GM21390 (cell line): ENCODE results near the gene TRPC3.
"Not testable (repeated sequence)": the region's sequence is repeated elsewhere in the genome, so short reads cannot be mapped to it uniquely, and the experiment has no call there.

Experiments used
- ATAC-seq: cut with Tn5 transposase; IDR thresholded peaks from one replicate; pipeline ENCODE4 v1.9.1; 2021; ENCODE audit not compliant: unreplicated experiment

Gene TRPC3

DNA sequence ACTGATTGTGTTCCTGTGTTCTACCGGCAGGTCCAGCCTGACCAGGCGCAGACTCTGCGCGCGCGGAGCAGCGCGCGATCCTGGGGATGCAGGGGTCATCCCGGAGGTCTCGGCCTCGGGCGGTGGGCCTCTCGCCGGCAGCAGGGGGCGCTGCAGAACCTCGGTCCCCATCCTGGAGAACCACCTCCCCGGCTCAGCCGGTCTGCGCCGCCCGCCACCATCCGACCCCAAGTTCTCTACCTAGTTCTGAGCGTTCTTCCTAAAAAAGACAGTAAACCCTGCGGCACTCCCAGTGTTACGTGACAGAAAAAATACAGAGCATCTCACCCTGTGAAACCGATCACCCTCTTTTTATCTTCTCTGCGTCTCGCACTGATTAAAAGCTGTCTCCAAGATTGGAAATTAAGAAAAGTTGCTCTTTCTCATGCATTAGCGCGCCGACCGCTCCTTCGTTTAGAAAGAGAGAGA lies 1.6 kb downstream of the TRPC3 start:
- ATAC-seq, result peak; percentile 82

DNA sequence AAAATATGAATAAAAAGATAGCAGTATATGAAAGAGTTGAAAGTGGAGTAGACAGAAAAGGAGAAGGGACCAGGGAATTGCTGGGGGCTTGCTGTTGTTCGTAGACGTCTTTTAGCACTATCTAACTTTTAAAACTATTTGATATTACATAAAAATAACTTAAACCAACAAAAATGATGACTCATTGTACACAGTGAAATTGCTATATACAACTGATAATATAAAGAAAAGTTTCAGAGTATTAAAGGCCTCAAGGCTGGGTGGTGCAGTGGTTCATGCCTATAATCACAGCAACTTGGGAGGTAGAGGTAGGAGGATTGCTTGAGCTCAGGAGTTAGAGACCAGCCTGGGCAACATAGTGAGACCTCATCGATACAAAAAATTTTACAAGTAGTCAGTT lies 5.2 kb downstream of the TRPC3 start:
- ATAC-seq, result no peak

DNA sequence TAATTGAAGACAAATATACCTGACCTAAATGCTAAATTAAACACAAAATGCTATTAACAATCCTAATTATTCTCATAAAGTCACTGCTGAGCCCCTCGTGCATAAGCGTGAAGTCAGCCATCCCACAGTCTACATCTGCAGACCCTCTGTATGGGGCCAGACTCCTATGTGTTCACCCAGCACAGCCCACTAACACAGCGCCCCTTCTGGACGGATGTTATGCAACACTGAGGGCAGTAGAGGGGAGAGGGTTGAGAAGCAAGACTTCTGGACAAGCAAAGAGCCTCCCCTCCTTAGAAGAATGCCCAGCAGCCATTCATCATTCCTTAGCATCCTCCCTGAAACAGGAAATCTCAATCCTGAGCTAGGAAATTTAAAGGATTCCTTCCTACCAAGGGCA lies 7.9 kb downstream of the TRPC3 start:
- peak; percentile 54 for ATAC-seq

DNA sequence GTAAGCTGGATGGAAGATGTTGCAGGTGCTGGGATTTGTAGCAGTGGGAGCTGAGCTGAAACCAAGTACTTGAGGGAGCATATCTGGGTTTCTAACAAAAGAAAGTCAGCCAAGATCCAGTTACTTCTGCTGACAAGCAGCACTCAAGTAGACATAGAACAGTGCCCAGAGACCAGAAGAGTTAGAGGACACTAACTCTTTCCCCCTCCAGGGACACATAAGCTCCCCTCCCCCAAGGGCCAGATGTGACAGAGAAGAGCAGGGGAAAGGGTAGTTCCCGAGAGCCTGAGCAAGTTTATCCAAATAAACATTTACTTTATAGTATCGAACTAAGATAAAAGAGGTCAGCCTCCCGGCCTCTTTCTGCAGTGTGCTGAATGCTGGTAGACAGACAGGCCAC lies 12.2 kb downstream of the TRPC3 start:
- ATAC-seq, result no peak

DNA sequence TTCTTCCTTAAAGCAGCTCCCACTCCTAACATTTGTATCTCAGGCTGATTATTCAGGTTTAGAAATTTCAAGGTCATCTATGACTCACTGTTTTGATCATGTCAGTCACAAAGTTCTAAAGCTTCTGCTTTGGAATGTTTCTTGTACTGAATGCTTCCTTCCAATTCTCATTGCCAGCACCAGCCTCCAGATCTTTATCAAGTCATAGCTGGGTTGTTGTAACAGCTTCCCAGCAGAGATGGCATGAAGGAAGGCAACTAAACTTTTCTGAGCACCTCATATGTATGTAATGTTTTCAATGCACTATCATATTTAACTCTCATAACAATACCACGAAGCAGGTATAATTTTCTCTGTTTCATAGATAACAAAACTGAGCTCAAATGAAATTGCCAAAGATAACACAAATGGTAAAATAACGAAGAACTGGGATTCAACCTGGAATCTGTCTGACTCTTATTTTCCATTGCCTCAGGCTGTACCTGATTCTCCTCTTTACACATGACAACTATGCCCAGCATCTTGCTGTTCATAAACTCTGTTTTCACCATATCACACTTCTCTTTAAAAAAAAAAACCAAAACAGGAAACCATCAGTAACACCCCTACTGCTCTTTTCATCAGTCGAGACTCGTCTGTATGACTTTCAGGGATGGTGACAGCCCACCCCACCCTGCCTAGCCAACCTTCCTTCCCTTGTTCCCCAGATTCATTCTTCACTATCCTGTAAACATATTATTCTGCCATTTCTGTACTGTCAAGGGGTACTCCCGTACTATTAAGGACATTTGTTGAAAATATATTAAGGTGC lies 13.4 kb downstream of the TRPC3 start:
- no peak for ATAC-seq

DNA sequence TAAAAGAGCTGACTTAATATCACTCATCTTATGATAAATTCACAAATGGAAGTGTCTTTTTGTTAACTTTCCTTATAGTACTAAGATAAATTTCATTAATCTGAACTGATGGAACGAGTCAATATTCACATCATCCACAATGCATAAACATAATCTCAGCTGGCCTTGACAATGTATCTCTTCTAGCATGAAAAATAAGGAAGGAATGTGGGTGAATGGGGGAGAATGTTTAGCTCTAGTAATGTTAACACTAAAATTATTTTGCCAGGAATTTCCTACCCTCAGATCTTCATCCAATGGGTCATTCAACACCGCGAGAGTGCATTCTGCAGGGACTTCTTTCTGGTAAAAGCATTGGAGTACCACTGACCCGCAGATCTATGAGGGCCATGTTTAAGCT lies 15.8 kb downstream of the TRPC3 start:
- no peak for ATAC-seq

DNA sequence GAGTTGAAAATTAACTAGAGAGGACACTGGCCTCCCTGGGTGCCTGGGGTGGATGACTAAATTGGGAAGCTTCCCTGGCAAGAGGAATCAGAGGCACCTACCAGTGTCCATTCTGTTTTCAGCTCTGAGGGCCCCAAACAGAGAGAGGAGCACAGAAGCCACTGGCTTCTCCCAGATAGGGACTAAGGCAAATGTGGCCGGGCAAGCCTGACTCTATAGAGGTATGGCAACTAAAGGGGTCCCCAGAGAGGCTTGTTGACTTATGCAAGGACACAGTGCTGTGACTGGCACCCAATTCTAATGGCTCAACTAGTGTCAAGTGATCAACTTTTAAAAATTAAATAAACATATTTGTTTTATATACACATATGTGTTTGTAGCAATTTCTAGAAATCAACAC lies 17.2 kb downstream of the TRPC3 start:
- ATAC-seq, result no peak

DNA sequence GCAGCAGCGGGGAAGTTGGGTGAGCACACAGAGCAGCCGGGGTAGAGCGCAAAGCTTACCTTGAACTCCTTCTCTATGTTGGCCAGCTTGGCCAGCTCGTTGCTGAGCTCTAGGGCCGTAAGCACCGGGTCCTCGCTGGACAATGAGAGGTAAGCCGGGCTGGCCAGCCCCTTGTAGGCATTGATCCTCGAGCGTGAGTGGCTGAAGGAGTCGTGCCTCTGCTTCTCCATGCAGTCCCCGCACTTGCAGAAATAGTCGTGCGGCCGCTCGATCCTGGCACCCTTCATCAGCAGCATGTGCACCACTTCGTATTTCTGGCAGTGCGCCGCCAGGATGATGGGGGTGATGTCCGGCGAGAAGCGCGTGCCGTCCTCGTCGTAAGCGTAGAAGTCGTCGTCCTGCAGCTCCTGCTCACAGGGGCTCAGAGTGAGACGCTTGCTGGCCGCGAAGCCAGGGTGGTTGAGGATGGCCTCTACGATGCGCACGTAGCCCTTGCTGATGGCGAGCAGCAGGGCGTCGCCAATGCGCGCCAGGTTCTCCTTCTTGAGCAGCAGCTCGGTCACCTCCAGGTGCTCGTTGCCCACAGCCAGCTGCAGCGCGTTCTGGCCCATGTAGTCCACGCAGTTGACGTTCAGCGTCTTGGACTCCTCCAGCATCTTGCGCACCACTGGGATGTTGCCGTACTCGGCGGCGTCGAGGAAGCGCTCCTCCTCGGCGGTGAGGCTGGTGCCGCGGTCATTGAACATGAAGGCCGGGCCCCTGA lies 19.5 kb downstream of the TRPC3 start:
- ATAC-seq, result no peak

DNA sequence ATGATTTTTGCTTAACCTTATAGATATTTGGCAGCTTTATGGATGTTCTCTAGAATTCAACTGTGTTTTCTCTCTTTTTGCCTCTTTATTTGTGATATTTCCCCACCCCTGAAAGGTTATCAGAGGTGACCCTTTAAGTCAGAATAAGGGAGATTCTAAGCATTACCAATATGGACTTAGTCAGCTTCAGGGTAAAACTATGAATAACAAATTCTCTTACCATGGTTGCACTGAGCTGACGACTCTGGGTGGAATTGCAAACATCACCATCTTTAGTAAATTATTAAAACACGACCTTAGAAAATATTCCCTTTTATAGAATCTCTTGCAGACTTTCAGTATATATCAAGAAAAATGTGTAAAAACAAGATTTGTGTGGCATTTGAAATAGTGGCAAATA lies 21.6 kb downstream of the TRPC3 start:
- no peak for ATAC-seq

DNA sequence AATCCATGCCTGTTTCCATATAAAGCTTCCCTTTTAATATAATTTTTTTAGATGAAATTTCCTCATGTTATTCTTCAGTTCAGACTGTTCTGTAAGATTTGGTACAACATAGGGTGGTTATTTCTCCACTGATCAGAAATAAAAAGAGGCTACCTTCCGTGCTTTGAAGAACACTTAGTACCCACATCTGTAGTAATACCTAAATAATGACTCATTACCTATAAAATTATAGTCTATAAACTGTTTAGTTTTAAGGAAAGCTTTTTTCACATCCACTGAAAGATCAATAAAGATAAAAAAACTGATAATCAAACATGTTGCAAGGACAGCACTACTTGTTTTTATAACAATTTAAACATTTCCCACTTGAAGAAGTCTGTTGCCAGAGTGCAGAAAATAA lies 23.9 kb downstream of the TRPC3 start:
- ATAC-seq, result no peak

DNA sequence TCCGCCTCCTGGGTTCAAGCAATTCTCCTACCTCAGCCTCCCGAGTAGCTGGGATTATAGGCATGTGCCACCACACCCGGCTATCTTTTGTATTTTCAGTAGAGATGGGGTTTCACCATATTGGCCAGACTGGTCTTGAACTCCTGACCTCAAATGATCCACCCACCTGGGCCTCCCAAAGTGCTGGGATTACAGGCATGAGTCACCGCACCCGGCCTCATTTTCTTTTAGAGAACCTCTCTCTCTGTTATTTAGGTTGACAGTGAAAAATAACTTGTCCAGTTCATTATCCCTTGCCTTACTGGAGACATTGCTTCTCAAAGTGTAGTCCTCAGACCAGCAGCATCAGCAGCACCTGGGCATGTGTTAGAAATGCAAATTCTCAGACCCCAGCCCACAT lies 25.4 kb downstream of the TRPC3 start:
- ATAC-seq, result not testable (repeated sequence)

DNA sequence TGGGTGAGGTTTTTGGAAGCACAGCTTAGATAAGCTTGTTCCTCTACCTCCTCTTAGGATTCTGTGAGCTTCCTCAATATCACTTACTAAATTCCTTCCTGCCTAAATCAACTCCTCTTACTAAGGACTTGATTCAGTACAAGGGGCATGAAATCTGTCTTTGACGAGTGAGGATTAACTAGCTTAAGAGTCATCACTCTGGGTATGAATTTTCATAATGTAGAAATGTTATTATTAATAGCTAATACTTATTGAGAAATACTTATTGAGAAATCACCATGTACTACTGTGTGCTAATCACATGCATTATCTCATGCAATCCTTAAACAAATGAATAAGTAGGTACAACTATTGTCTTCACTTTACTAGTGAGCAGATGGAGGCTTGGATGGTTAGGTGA lies 28.6 kb downstream of the TRPC3 start:
- no peak for ATAC-seq

DNA sequence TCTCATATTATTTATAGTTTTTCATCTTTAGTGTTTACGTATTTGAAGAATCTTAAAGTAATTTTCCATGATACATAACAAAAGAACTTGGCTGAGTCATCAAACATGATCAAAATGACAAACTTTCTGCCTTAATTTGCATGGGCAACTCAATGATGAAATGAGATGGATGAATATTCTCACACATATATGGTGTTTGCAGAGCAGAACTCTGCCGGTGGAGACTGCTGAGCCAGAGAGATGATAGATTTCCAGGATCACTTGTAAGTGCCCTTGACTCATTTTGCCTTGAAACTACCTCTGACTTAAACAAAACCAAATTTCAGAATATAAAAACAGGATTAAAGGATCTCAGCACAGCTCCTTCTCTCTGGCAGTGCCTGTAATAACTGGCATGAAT lies 38.2 kb downstream of the TRPC3 start:
- no peak for ATAC-seq

DNA sequence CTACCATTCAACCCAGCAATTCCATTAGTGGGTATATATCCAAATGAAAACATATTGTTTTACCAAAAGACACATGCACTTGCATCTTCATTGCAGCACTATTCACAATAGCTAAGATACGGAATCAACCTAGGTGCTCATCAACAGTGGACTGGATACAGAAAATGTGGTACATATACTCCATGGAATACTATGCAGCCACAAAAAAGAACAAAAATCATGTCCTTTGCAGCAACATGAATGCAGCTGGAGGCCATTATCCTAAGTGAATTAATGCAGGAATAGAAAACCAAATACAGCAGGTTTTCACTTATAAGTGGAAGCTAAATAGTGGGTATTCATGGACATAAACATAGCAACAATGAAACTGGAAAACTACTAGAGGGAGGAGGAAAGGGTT lies 43.5 kb downstream of the TRPC3 start:
- ATAC-seq, result no peak

DNA sequence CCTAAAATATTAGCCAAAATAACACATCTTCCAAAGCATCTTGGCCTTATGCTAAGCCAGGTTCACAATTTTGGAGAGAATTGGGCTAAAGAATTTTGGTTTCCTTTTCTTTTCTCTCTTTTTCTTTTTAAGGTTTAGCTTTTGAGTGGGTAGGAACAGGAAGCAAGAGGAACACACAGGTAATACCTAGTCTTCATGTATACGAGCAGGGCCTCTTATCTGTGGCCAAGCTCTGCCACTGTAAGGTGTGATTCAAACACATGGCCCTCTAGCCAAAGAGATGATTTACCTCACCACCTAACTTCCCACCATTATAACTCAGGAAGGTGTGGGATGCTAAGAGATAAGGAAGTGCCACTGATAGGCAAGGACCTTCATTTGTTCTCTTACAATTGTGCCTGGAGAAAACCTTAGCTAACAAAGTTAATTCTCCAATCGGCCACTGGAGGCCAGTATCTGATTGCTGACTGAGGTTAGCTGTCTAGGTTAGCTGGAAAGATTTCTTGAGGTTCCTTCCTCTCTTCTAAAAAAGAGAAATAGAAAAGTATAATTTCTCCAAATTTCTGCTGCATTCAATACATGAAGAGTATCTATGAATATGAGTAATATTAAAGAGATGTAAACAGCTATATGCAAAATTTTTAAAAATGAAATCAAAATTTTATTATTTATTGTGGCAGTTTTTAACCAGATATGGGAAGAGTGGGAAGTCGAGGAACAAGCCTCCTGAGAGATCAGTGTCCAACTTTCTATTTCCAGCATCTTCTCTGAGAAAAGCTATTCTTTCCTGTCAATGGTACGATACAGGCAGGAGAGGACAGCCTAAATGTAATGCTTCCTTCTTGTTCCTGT lies 51.5 kb downstream of the TRPC3 start:
- peak; percentile 95 for ATAC-seq

DNA sequence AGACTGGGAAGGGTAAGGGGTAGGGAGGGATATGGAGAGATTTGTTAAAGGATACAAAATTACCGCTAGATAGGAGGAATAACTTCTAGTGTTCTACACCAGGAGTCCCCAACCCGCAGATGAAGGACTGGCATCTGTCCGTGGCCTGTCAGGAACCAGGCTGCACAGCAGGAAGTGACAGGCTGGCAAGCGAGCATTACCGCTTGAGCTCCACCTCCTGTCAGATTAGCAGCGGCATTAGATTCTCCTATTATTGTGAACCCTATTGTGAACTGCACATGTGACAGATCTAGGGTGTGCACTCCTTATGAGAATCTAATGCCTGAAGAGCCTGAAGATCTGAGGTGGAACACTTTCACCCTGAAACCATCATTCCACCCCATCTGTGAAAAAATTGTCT lies 53.7 kb downstream of the TRPC3 start:
- no peak for ATAC-seq

DNA sequence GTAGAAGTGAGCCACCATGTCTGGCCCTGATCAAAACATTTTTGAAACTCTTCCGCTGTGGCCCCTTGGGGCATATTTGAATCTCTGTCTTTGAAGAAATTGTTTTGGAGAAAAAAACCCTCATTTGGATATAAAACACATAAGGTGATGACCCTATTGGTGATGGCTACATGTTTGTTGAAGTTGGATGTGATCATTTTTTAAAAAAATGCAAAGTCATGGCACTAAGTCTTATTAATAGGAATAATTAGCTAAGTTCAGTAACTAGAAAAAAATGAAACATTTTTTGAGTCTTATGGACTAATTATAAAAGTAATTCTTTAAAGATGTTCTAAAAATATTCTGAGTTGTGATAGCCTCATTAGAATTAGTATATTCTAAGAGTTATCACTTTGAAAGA lies 63.7 kb downstream of the TRPC3 start:
- no peak for ATAC-seq

DNA sequence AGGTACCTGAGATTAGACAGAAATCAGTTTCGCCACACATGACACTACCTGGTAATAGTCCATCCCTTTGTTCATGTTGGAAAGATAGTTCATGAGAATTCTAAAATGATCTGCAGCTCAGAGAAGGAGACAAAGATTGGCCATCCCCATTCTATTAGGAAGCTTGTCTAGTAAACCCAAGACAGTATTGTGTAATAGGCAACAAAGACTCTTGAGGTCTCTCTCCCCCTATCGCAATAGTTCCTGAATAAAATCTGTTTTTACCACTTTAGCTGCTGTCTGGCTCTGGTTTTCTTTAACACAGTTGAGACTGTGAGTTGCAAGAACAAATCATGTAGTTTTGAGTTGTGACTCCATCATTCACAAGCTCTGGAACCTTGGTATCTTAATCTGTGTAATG lies 66.7 kb downstream of the TRPC3 start:
- ATAC-seq, result no peak

DNA sequence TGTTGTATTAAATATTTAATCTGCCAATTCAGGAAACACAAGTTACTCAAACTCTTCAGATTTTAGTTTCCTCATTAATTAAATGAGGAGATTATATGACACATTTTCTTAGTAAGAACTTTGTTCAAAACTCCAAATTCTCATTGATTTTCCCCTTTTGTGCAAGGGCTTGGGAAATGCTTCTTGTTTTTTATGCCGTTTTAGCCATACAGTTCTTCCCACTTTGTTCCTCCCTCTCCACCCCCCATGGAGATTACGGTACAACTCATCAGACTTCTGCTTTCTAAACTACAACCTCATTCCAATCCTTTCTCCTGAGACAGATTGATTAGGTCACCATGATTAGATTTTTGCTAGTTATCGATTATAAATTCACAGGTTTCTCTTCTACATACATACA lies 70.7 kb downstream of the TRPC3 start:
- no peak for ATAC-seq

DNA sequence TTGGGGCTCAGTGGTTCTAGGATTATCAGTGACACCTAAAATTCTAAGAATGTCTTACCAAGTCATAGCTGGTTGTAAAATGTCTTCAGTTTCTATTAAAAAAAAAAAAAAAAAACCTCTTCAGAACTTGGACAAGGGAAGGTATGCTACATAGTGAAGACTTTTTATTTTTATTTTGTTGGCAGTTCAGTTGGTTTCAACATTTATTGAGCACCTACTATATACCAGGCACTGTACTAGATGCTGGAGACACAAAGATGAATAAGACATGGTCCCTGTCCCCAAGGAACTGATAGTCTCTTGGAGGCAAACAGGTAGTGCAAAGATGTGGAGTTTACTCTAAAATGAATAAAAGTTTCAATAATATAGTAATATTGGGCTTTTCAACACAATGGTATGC lies 72.7 kb downstream of the TRPC3 start:
- ATAC-seq, result no peak

DNA sequence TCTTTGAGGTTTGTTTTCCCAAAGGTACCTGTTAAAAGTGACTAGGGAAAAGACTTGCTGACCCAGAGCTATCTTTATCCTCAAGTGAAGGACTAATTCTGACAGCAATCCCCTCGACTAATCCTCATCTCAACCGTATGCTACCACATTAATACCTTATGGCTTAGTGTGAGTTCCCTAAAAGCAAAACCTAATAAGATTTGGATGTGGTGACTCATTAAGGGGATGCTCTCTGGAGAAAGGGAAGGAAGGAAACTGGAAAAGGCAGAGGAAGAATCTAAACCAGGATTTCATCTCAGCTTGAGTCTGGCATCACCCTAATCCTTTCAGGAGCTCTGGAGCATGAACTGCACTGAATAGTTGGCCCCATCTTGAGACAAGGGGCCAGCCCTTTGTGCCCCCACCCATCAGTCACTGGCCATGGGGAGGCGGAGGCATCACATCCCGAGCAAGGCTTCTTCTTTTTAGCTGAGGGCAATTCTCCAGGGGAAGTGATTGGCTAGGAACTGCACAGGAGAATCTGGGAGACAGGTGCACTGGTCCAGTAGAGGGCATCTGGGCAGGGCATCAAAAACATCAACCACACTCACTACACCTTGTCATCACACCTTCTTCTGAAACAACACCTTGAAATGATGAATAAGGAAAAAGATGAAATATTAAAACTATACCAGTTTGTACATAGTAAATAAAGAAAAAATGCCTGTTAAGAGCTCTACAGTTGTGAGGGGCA lies 74.7 kb downstream of the TRPC3 start:
- ATAC-seq, result no peak
